ENCODE results near the gene HMGCR.
"Not testable (repeated sequence)": the region's sequence is repeated elsewhere in the genome, so short reads cannot be mapped to it uniquely, and the experiment has no call there.

The HMGCR gene

GRCh38 chr5:75336615-75337336 is at the start of gene HMGCR:
HMGCR (plus strand) TSS chr5:75337220; CDS start chr5:75342606, 5,386 bp downstream.
- DNase-seq: peak; percentile 97

DNA sequence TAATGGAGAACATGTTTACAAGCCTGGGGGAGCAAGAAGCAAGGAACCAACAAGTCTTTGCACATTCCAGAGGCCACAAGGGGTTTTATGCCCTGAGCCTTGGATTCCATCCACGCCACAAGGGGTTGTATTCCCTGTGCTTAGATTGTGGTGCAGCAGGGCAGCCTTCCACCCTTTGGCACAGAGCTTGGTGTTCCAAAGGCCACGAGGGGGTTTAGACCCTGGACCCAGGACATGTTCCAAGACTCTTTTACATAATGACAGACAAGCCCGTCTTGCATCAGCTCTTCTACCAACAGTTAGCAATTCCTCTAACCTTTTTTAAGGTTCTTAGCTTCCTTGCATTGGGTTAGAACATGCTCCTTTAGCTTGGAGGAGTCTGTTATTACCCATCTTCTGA is 45.2 kb upstream of the HMGCR start:
- DNase-seq: not testable (repeated sequence)

DNA sequence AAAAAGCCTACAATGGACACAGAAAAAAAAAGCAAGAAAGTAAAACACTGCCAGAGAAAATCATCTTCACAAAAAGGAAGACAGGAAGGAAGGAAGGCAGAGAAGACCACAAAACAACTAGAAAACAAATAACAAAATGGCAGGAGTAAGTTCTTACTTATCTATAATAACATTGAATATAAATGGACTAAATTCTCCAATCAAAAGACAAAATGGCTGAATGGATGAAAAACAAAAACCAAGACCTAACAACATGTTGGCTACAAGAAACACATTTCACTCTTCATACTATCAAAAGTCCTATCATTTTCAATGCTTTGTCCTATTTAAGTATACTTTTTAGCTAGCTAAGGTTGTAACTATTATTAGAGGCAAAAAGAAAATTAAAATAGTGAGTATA is 36.9 kb upstream of the HMGCR start:
- DNase-seq: no peak

- no peak for DNase-seq
Measured at GRCh38 chr5:75303419-75303818, 33.6 kb upstream of the HMGCR start.

DNA sequence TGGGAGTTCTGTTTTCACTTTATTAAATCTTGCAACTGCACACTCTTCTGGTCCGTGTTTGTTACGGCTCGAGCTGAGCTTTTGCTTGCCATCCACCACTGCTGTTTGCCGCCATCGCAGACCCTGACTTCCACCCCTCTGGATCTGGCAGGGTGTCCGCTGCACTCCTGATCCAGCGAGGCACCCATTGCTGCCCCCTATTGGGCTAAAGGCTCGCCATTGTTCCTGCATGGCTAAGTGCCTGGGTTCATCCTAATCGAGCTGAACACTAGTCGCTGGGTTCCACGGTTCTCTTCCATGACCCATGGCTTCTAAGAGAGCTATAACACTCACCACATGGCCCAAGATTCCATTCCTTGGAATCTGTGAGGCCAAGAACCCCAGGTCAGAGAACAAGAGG is 32.5 kb upstream of the HMGCR start:
- not testable (repeated sequence) for DNase-seq

DNA sequence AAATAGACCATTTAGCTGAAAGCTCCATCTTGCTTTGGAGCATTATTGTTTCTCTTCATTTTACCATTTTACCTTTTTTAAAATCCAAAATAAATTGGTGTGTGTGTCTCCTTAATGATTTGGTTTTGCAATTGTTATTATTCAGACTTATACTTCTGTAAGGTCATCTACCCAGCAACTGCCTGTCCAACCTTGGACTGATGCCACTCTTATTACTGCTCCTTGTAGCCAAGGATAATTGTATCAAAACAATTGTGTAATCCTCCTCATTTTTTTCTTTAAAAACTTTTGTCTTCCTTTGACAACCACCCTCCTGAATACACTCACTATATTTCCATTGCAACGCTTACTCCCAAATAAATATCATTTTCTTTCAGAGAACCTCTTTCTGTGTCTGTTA is 30.3 kb upstream of the HMGCR start:
- DNase-seq: no peak

DNA sequence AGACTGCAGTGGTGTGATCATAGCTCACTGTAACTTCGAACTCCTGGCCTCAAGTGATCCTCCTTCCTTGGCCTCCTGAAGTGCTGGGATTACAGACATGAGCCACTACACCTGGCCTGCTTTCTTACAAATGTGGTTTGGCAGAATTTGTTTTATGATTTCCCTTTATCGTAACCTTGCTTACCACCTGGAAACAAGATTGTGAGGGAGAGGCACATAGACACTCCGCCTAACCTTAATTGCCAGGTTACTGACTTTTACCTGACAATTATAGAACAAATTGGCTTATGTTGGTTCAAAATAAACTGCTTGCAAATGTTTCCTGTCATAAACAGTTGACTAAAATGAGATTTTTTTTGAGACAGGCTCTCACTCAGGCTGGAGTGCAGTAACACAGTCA is 26.8 kb upstream of the HMGCR start:
- no peak for DNase-seq

DNA sequence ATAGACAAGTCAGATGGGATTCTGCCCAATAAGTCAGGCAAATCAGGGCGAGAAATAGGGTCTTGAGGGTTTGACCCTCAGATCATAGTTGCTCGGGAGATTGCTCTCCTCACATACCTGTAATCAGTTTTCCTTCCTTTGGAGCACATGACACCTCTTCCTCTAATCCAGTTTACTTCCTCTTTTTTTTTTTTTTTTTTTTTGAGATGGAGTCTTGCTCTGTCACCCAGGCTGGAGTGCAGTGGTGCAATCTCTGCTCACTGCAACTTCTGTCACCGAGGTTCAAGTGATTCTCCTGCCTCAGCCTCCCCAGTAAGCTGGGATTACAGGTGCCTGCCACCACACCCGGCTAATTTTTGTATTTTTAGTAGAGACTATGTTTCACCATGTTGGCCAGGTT is 17.9 kb upstream of the HMGCR start:
- not testable (repeated sequence) for DNase-seq

DNA sequence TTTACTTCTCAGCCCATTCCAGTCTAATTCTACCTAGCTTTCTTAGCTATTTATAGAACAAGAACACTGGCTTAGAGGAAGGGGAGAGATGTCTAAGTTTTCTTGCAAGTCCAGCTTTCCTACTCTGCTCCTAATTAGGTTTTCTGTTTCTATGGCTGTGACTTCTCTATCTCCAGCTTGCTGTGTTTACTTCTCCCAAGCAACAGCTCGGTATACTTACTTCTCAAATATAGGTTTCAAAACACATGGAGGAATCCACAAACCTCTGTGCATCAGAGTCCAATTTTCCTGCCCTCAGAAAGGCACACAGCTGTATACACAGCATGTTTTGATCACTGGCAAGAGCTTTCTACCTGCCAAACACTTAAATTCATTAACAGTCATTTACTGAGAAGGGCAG is 17.4 kb upstream of the HMGCR start:
- no peak for DNase-seq

DNA sequence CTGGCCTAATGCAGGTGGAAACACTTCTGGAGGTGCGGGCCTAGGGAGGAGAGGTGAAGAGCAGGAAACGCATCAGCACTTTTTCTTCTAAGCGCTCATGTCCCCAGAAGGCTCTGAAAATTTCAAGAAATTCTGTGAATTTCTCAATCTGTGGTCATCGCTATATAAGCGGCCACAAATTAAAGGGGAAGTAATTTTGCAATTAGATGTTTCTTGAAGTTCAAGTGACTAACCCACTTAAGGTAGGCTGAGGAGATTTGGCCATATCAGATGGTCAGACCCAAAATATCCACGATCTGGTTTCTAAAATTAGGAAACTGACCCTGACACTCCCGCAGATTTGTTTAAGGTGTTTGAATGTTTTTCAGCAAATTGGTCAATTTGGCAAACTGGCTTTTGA is 16.6 kb upstream of the HMGCR start:
- no peak for DNase-seq

GRCh38 chr5:75322066-75322465 is 15.0 kb upstream of the HMGCR start:
- no peak for DNase-seq

GRCh38 chr5:75324791-75325190 is 12.2 kb upstream of the HMGCR start:
- DNase-seq: no peak

- DNase-seq: no peak
Measured at GRCh38 chr5:75325242-75325641, 11.8 kb upstream of the HMGCR start.

GRCh38 chr5:75330404-75330803 is 6.6 kb upstream of the HMGCR start:
- DNase-seq: no peak

DNA sequence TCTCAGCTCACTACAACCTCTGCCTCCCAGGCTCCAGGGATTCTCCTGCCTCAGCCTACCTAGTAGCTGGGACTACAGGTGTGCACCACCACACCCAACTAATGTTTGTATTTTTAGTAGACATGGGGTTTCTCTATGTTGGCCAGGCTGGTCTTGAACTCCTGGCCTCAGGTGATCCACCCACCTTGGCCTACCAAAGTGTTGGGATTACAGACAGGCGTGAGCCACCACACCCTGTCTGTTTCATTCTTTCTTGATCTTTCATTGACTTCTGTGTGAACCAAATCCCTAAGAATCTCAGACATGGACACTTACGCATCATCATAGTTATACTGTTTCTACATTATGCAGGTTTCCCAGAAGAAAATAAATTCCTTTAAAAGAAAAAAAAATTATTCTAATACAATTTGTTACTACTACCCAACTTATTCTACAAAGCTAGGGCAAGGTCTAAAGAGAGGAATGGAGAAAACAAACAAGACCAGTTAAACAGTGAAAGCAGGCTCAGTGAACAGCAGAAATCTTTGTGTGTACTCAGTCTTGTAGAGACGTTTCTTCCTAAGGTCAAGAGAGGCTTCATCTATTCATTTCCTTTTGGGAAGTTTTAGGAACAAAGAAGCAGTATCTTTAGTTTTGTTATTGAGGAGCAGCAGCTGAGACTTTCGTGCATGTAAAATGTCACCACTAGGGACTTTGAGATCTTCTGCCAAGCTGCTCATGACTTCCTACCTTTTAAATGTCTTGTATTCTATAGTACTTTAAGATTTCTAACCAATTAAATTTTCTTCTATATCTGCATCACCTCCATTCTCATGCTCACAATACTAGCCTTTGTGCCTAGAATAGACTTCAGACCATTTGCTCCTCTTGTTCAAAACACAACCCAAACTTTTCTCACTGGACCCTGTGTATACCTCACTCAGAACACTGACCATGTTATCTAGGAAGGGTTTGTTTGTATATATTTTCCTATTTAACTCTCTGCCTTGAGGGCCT is 5.6 kb upstream of the HMGCR start:
- DNase-seq: no peak

DNA sequence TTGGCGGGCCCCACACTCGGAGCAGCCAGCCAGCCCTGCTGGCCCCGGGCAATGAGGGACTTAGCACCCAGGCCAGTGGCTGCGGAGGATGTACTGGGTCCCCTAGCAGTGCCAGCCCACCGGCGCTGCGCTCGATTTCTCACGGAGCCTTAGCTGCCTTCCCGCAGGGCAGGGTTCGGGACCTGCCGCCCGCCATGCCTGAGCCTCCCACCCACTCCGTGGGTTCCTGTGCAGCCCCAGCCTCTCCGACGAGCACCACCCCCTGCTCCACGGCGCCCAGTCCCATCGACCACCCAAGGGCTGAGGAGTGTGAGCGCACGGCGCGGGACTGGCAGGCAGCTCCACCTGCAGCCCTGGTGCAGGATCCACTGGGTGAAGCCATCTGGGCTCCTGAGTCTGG is 3.3 kb upstream of the HMGCR start:
- not testable (repeated sequence) for DNase-seq

DNA sequence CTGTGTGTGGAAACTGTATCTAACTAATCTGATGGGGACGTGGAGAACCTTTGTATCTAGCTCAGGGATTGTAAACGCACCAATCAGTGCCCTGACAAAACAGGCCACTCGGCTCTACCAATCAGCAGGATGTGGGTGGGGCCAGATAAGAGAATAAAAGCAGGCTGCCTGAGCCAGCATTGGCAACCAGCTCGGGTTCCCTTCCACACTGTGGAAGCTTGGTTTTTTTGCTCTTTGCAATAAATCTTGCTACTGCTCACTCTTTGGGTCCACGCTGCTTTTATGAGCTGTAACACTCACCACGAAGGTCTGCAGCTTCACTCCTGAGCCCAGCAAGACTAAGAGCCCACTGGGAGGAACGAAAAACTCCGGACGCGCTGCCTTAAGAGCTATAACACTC is 2.6 kb upstream of the HMGCR start:
- not testable (repeated sequence) for DNase-seq

- no peak for DNase-seq
Measured at GRCh38 chr5:75335486-75335885, 1.5 kb upstream of the HMGCR start.

DNA sequence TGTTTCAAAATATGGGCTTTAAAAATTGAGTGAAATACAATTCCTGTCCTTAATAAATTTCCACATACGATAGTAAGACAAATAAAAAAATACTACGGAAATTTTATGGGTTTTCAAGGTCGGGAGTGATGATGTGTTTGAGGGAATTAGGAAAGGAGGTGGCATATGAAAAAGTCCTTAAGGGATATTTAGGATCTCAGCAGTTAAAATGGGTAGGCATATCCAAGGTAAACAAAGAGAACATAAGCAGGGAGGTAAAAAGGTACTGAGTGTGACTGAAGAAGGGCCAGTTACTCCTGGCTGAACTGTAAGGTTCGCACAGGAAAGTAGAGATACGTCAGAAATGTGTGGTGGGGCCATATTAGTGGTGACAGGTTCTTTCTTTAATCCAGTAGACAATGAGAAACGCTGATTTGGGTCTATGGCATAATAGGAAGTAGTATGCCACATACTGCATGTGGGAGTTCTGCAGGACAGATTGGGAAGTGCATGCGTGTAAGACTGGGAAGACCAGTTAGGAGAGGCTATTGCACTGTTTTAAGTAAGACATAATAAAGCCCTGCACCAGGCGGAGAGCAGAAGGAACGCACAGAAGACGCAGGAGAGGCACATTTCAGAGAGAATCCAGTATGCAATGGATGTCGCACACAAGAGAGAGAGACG is 937 bp upstream of the HMGCR start:
- no peak for DNase-seq

DNA sequence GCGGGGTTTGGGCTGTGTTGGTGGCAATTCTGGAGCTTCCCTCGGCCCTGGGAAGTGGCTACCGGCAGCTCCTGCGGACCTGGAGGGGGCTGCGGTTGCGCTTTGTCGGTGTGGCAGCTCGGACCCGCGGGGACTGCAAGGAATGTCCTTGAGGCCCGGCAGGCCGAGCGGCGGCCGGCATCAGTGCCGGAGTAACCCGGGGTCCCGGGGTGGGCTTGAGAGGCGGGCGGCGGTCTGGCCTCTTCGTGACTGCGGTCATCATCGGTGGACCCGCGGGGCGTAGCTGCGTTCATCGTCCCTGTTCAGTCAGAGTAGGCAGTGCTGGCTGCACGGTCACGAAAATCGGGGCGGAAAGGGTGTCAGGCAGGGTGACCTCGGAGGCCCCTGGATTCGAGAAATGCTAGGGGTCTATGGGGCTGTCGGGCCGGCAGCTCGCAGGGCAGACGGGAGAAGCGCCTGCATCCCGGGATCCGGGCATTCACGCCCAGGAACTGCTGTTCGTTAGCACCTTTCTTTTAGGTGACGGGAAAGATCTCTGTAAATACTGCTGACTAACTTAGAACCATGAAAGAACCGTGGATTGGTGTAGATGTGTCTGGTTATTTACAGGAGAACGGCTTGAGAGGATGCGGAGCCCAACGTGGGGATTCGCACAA is 474 bp downstream of the HMGCR start:
- no peak for DNase-seq

DNA sequence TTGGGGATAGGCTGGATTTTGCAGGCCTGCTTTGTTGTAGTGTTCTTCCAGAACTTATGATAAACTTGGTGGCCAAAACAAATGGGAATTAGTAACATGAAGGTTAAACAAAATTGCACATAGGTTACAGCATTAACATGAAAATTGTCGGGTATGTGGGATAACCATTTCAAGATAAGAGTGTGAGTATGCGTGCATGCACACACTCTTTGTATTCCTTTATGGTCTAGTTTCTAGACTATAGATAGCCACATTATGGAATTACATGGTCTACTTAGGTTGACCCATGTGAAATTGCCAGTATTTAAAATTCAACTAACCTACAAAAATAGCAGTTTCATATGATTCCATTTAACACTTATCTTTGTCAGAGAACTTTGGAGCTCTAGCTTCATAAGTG is 1.4 kb downstream of the HMGCR start:
- no peak for DNase-seq

DNA sequence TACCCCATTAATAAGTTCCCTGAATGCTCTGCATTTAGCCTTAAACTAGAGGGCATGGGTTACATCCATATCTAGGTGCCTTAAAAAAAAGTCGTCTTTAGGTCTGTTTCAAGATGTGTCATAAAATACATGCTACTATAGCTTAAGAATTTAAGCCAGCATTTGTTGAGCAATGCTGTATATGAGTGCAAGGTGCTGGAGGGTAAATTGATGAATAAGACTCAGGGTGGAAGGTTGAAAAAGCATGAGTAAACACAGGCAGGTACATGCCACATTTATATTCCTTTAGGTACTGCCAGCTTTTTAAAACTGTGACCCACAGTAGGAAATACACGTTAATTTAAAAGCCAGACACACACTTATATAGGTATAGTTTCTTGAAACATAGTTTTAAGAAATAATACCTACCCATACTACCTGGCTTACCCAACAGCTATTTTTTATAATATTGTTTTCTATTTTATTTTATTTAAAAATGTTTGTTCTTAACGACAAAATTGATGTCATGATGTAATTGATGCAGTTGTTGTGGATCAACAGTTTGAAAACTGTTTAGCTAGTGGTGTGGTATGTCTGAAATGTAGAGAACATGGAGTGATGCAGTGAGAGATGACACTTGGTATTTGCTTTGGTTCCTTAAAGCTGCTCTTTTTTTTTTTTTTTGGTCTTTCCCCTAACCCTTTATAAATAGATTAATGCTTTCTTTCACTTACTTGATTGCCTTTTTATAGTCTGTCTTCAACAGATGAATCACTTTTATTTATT is 3.9 kb downstream of the HMGCR start:
- DNase-seq: no peak

All from activated CD8-positive, alpha-beta memory T cell treated with anti-CD3 and anti-CD28 coated beads, Interleukin-2, amount 50 U/mL, for 4 hours (primary cell).